ENCODE measurements around the gene EIF4E2.
"Not testable (repeated sequence)": the region's sequence is repeated elsewhere in the genome, so short reads cannot be mapped to it uniquely, and the experiment has no call there.

EIF4E2 gene

GRCh38 chr2:232568161-232568560, 17.7 kb downstream of the EIF4E2 start:
- Histone ChIP-seq H3K4me3 (ENCODE audit: low read depth in 1 of 2, low read length in 1 of 2) (no peak overlapping the region), H3K9me3 (no peaks in the 10 kb centered on the region), H3K4me1 (ENCODE audit: control insufficient read depth in 1 of 2, insufficient read depth in 1 of 2, low read depth in 1 of 2, low read length in 1 of 2) (no peaks in the 10 kb centered on the region), H3K27me3 (no peaks in the 10 kb centered on the region), H3K36me3 (peaks cover 97% of the 10 kb centered on the region), H3K27ac (no peak overlapping the region)
- TF ChIP-seq CTCF (IDR thresholded peaks at IDR 0.05) = no peak

GRCh38 chr2:232569541-232569940, 19.1 kb downstream of the EIF4E2 start:
- TF ChIP-seq CTCF (IDR thresholded peaks at IDR 0.05) = no peak
- H3K4me1 ChIP-seq (ENCODE audit: control insufficient read depth in 1 of 2, insufficient read depth in 1 of 2, low read depth in 1 of 2, low read length in 1 of 2) = no peaks in the 10 kb centered on the region
- H3K36me3 ChIP-seq = peaks cover 96% of the 10 kb centered on the region
- H3K27me3 ChIP-seq = no peaks in the 10 kb centered on the region
- no peak overlapping the region for H3K27ac ChIP-seq
- no peak overlapping the region for H3K4me3 ChIP-seq (ENCODE audit: low read depth in 1 of 2, low read length in 1 of 2)
- H3K9me3 ChIP-seq = no peaks in the 10 kb centered on the region

GRCh38 chr2:232570481-232570880, 20.0 kb downstream of the EIF4E2 start:
- H3K36me3 ChIP-seq = peaks cover 96% of the 10 kb centered on the region
- not testable (repeated sequence) for H3K4me1 ChIP-seq (ENCODE audit: control insufficient read depth in 1 of 2, insufficient read depth in 1 of 2, low read depth in 1 of 2, low read length in 1 of 2); H3K4me3 ChIP-seq (ENCODE audit: low read depth in 1 of 2, low read length in 1 of 2); H3K27me3 ChIP-seq; H3K27ac ChIP-seq; H3K9me3 ChIP-seq

- H3K4me3 ChIP-seq (ENCODE audit: low read depth in 1 of 2, low read length in 1 of 2) = no peak overlapping the region
- H3K27me3 ChIP-seq = no peaks in the 10 kb centered on the region
- no peaks in the 10 kb centered on the region for H3K4me1 ChIP-seq (ENCODE audit: control insufficient read depth in 1 of 2, insufficient read depth in 1 of 2, low read depth in 1 of 2, low read length in 1 of 2)
- H3K27ac ChIP-seq = no peak overlapping the region
- TF ChIP-seq CTCF (IDR thresholded peaks at IDR 0.05) = no peak
- H3K36me3 ChIP-seq = peaks cover 91% of the 10 kb centered on the region
- no peaks in the 10 kb centered on the region for H3K9me3 ChIP-seq
Observed at GRCh38 chr2:232571026-232571474, 20.6 kb downstream of the EIF4E2 start.

GRCh38 chr2:232573042-232573441, 22.6 kb downstream of the EIF4E2 start:
- no peak for TF ChIP-seq CTCF (IDR thresholded peaks at IDR 0.05)
- H3K4me3 ChIP-seq (ENCODE audit: low read depth in 1 of 2, low read length in 1 of 2) = no peak overlapping the region
- no peak overlapping the region for H3K27ac ChIP-seq
- no peaks in the 10 kb centered on the region for H3K9me3 ChIP-seq
- H3K36me3 ChIP-seq = peaks cover 88% of the 10 kb centered on the region
- no peaks in the 10 kb centered on the region for H3K4me1 ChIP-seq (ENCODE audit: control insufficient read depth in 1 of 2, insufficient read depth in 1 of 2, low read depth in 1 of 2, low read length in 1 of 2)
- no peaks in the 10 kb centered on the region for H3K27me3 ChIP-seq

- no peaks in the 10 kb centered on the region for H3K9me3 ChIP-seq
- H3K4me3 ChIP-seq (ENCODE audit: low read depth in 1 of 2, low read length in 1 of 2) = no peak overlapping the region
- peaks cover 80% of the 10 kb centered on the region for H3K36me3 ChIP-seq
- no peaks in the 10 kb centered on the region for H3K4me1 ChIP-seq (ENCODE audit: control insufficient read depth in 1 of 2, insufficient read depth in 1 of 2, low read depth in 1 of 2, low read length in 1 of 2)
- TF ChIP-seq CTCF (IDR thresholded peaks at IDR 0.05) = no peak
- H3K27me3 ChIP-seq = no peaks in the 10 kb centered on the region
- H3K27ac ChIP-seq = no peak overlapping the region
Observed at GRCh38 chr2:232573771-232574435, 23.4 kb downstream of the EIF4E2 start.

Measured in neutrophil (primary cell).